NCI-H446 treated with DMSO at 0.1 percent for 48 hours (cell line): ENCODE results near the gene NCK2.

ENCODE experiments used
- DNase-seq: peaks from one replicate; lab custom pipeline; 2025; lab: John Stamatoyannopoulos, UW

The NCK2 gene

GRCh38 chr2:105736145-105736544 is 8.6 kb upstream of the NCK2 start:
- DNase-seq, result no peak

GRCh38 chr2:105737980-105738657 is 6.6 kb upstream of the NCK2 start:
- DNase-seq, result no peak

GRCh38 chr2:105738658-105739241 is 6.0 kb upstream of the NCK2 start:
- no peak for DNase-seq

- no peak for DNase-seq
These were observed 5.3 kb upstream of the NCK2 start for GRCh38 chr2:105739426-105739825.

GRCh38 chr2:105739944-105740530 is 4.7 kb upstream of the NCK2 start:
- no peak for DNase-seq

- DNase-seq, result no peak
These were observed 3.5 kb upstream of the NCK2 start for GRCh38 chr2:105741174-105741573.

GRCh38 chr2:105741617-105742016 is 3.1 kb upstream of the NCK2 start:
- DNase-seq, result no peak

- DNase-seq, result no peak
These were observed 412 bp upstream of the NCK2 start for GRCh38 chr2:105744091-105744908.

GRCh38 chr2:105746177-105747080 is 1.7 kb downstream of the NCK2 start:
- no peak for DNase-seq

GRCh38 chr2:105747254-105747894 is 2.7 kb downstream of the NCK2 start:
- DNase-seq, result no peak

GRCh38 chr2:105747991-105748390 is 3.3 kb downstream of the NCK2 start:
- DNase-seq, result no peak

- no peak for DNase-seq
These were observed 3.9 kb downstream of the NCK2 start for GRCh38 chr2:105748566-105748965.

- no peak for DNase-seq
These were observed 5.1 kb downstream of the NCK2 start for GRCh38 chr2:105749583-105750400.

GRCh38 chr2:105750735-105751134 is 6.0 kb downstream of the NCK2 start:
- no peak for DNase-seq

GRCh38 chr2:105751272-105751671 is 6.6 kb downstream of the NCK2 start:
- DNase-seq, result no peak

GRCh38 chr2:105752691-105753358 is 8.1 kb downstream of the NCK2 start:
- no peak for DNase-seq

- no peak for DNase-seq
These were observed 8.7 kb downstream of the NCK2 start for GRCh38 chr2:105753380-105753779.

- no peak for DNase-seq
These were observed 9.3 kb downstream of the NCK2 start for GRCh38 chr2:105754011-105754410.

- no peak for DNase-seq
These were observed 10.3 kb downstream of the NCK2 start for GRCh38 chr2:105754994-105755393.

- no peak for DNase-seq
These were observed 11.2 kb downstream of the NCK2 start for GRCh38 chr2:105755895-105756294.
